Activated CD4-positive, CD25-positive, alpha-beta regulatory T cell treated with anti-CD3 and anti-CD28 coated beads, Interleukin-2, amount 50 U/mL, for 16 hours (primary cell): ENCODE results near the gene SEMA3E.
"Not testable (repeated sequence)": the region's sequence is repeated elsewhere in the genome, so short reads cannot be mapped to it uniquely, and the experiment has no call there.

ENCODE experiments used
- DNase-seq: peaks from one replicate; pipeline ENCODE4 v3.0.0-alpha.2; 2020; ENCODE audit warnings: low read depth, low spot score

SEMA3E gene

GRCh38 chr7:83648464-83649241 is at the start of gene SEMA3E:
SEMA3E (minus strand) TSS chr7:83649139.
- DNase-seq = no peak

DNA sequence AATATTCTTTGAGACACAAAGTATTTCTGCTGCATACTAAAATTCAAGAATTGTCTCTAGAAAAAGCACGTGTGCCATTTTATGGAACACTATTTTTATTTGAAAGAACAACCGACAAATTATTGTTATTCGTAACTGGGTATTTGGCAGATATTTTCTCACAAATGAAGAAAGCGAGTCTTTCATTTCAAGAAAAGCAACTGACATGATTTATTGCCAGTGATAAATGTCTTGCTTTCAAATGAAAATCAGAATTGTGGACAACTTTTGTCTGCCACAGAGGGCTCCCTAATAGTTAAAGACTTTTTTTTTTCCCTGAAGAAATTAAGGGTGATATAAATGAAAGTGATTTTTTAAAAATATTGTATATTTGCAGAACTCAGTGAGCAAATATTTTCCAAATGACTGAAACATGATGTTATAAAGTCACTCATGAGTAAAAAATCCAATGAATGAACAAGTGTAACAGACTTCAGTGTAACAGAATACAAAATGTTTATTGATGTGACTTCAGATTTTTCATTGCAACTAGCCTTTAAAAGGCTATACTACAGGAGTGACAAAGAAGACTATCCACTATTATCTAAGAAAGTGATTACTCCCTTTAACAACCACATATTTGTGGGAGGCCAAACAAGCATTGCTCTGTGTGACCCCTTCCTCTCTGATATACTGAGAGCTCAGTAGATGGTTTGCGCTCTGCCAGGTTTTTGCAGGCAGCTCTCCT is 49.0 kb upstream of the SEMA3E start:
- DNase-seq = no peak

- DNase-seq = no peak
Observed at GRCh38 chr7:83696101-83696500, 47.2 kb upstream of the SEMA3E start.

- no peak for DNase-seq
Observed at GRCh38 chr7:83695128-83695960, 46.4 kb upstream of the SEMA3E start.

- DNase-seq = no peak
Observed at GRCh38 chr7:83693256-83693655, 44.3 kb upstream of the SEMA3E start.

GRCh38 chr7:83691095-83691494 is 42.2 kb upstream of the SEMA3E start:
- no peak for DNase-seq

- no peak for DNase-seq
Observed at GRCh38 chr7:83689855-83690254, 40.9 kb upstream of the SEMA3E start.

DNA sequence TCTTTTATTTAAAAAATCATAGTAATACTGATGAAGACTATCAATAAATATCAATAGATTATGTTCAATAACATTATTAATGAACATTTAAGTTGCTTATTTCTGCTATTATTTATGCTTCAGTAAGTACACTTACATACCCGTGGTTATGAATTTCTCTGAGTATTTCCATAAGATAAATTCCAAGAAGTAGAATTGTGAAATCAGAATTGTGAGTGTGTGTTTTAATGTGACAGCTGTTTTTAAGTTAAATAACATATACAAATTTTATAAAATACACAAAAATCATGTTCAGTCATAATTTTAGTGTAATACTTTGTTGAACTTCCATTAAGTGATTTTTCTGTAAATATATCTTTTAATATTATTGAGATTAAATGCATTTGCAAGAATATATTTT is 37.5 kb upstream of the SEMA3E start:
- no peak for DNase-seq

DNA sequence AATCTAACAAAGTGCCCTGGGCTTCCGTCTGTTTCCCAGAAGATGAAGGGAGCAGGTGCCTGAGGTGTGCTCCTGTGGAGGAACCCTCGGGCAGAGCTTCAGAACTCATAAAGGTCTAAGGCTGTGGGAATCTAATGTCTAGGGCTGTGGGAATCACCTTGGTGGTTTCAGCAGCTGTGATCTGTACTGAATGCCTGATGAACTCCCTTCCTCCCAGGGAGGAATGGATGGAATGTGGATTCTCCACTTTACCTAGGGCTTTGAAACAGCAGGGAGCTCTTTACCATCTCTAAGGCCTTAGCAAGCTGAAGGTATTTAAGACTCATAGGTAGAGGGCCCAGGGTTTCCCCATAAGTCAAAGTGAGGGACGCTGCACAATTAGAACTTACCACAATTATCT is 36.0 kb upstream of the SEMA3E start:
- no peak for DNase-seq

DNA sequence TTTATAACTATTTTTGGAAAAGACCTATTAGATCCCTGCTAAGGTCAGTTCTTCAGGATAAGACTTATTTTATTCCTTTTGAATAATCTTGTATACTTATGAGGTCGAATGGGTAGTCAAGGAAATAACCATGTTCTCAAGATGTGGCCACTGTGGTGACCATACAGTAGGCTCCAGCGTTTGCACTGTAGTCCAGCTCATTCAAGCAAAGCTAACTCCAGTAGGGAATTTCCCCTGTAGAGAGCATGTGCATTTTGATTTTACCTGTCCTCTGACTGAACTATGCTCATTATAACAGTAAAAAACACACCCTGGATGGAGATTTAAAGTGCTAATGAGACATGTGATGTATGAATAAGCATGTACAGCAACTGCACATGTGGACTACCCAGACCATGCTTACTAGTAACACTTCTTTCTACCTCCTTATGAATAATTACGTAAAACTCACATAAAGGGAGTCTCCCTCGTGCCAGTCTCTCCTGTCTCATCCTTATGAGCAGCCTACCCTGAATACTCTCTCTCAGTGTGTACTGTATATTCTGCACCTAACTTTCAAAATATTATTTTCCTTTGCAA is 32.4 kb upstream of the SEMA3E start:
- DNase-seq = no peak

DNA sequence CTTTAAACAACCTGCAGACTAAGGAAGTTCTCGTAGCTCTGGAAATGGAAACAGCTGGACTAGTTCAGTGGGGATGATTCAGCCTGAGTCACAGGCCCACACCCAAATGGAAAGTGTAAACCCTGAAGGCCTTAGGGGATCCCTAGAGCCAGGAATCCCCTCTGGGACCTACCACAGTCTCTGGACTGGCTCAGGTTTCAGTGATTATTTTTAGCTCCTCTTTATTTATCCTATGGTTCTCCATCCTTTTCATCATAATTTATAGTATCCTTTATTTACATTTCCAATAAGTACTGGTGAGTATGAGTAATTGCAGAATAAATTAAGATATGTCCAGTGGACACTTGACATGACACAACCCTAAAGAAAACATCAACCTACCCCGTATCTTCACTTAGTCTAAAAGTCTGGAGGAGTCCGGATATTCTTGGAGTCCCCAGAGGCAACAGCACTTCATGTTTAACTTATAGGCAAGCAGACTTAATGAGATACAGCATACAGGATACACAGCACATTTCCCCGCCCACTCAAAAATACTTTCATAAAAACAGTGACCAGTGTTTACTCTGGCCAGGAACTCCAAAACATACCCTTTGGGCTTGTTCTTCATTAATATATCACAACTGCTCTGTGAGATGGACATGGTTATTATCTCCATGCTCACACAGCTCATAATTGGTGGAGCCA is 28.4 kb upstream of the SEMA3E start:
- no peak for DNase-seq

- DNase-seq = not testable (repeated sequence)
Observed at GRCh38 chr7:83673291-83673690, 24.4 kb upstream of the SEMA3E start.

DNA sequence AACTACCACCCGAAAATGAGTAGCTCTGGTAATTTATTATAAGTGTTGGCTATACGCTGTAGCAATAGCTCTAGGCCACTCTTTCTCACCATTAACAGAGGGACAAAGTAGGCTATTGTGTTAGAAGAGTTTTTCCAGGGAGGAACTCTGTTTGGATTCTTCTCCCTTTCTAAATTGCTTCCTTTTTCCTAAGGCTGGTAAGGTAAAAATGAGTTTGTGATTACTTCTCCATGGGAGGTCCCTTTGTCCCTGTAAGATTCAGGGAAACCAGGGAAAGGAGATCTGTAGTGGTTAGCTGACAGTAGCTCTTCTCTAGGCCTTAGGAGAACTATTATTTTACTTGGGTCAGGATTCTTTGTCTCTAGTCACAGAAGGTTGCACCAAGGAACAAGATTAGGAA is 23.2 kb upstream of the SEMA3E start:
- DNase-seq = no peak

GRCh38 chr7:83663131-83663530 is 14.2 kb upstream of the SEMA3E start:
- DNase-seq = no peak

GRCh38 chr7:83658126-83658525 is 9.2 kb upstream of the SEMA3E start:
- DNase-seq = no peak

- no peak for DNase-seq
Observed at GRCh38 chr7:83655951-83656556, 7.1 kb upstream of the SEMA3E start.

DNA sequence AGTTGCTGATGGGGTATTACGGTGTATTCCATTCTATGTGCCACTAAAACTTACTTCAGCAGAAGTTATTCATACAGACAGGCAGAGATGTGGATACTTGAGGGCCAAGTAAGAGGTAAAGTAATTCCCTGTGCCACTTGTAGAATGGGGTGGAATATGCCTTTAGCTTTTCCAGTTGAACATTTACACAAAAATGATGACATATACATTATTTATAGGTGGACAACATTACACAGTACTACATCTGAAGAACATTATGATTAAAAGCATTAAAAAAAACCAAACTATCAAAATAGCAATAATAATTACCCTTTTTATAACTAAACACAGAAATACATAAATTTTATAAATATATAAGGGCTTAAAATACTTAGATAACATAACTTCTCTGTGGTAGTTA is 3.5 kb upstream of the SEMA3E start:
- no peak for DNase-seq

GRCh38 chr7:83649701-83650100 is 762 bp upstream of the SEMA3E start:
- DNase-seq = no peak

GRCh38 chr7:83646027-83646426 is 2.9 kb downstream of the SEMA3E start:
- no peak for DNase-seq

DNA sequence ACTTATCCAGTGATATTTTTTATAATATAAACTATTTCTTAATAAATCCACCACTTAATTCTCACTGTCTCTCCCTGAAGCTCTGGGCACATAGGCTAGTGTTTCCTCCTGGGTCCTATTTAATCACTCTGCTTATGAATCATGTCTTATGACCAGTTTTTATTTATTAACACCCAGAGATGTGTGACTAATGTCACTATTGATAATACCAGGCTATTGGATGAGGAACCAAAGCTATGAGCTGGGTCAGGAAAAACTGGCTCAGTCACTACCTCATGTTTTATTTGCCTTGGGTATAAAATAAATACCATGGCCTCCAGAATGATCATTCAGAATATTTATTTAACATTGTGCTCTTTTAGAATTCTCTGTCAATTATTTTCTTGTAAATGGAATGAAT is 5.2 kb downstream of the SEMA3E start:
- no peak for DNase-seq

DNA sequence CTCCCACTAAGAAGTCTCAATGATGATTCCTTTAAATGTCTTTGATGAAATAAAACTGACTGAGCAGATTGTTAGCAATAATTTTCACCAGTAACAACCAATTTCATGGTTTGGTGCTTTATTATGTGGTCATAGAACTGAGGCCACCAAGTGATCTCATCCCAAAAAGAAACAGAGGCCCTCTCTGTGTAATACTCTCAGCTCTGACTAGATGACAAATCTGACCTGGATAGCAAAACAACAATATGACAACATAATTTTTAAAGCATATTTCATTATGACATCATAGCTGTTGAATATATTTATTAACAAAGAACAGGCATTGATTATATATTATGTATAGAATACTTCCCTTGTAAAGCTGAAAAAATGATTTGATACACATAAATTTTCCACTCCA is 5.9 kb downstream of the SEMA3E start:
- DNase-seq = no peak
